Ishikawa (cell line): ENCODE results near the gene FBXO36.

Experiments
- CEBPB ChIP-seq: IDR thresholded peaks from 2 replicates; pipeline ENCODE4 v1.6.1; 2012
- EGR1 ChIP-seq: IDR thresholded peaks from 2 replicates; pipeline ENCODE4 v1.6.1; 2012
- EP300 ChIP-seq: IDR thresholded peaks from 2 replicates; pipeline ENCODE4 v1.6.1; 2012; ENCODE audit warnings: borderline replicate concordance
- FOXM1 ChIP-seq: IDR thresholded peaks from 2 replicates; pipeline ENCODE4 v1.6.1; 2012; ENCODE audit warnings: low read depth, borderline replicate concordance
- NFIC ChIP-seq: IDR thresholded peaks from 2 replicates; pipeline ENCODE4 v1.6.1; 2012
- TAF1 ChIP-seq: IDR thresholded peaks from 2 replicates; pipeline ENCODE4 v1.6.1; 2012; ENCODE audit warnings: low read depth, mild to moderate bottlenecking
- TCF12 ChIP-seq: IDR thresholded peaks from 2 replicates; pipeline ENCODE4 v1.6.1; 2012; ENCODE audit warnings: low read depth
- TEAD4 ChIP-seq: IDR thresholded peaks from 2 replicates; pipeline ENCODE4 v1.6.1; 2012
- YY1 ChIP-seq: IDR thresholded peaks from 2 replicates; pipeline ENCODE4 v1.6.1; 2012; ENCODE audit warnings: low read depth
- ZBTB7A ChIP-seq: IDR thresholded peaks from 2 replicates; pipeline ENCODE4 v1.6.1; 2012; ENCODE audit warnings: low read depth
- TF ChIP-seq, protein P1 (sequence below): IDR thresholded peaks from 2 replicates; pipeline ENCODE4 v1.6.1; 2012
- TF ChIP-seq, protein P2 (sequence below): IDR thresholded peaks from 2 replicates; pipeline ENCODE4 v1.6.1; 2012; ENCODE audit warnings: low read depth, mild to moderate bottlenecking
- TF ChIP-seq, protein P3 (sequence below): IDR thresholded peaks from 2 replicates; pipeline ENCODE4 v1.6.1; 2012

DNA sequence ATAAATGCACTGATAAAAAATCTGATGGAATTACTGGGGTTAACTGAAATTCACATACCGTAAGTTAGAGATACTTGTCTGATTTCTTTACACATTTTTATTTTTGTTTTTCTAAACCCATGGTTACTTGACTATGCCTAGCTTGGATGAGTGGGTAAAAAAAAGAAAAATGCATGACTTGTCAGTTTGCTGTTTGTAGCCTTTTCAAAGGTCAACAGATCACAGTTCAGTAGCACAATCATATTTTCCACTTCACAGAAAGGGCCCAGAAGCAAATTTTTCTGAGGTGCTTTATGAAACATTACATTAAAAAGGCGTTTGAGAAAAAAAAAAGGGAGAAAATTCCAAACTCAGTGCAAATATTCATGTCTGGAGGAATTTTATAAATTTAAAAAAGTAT, 130.0 kb downstream of the FBXO36 start:
- TF ChIP-seq TEAD4, result no peak
- TF ChIP-seq, protein P1, sequence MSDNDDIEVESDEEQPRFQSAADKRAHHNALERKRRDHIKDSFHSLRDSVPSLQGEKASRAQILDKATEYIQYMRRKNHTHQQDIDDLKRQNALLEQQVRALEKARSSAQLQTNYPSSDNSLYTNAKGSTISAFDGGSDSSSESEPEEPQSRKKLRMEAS, result no peak
- no peak for TF ChIP-seq YY1
- TF ChIP-seq, protein P2, sequence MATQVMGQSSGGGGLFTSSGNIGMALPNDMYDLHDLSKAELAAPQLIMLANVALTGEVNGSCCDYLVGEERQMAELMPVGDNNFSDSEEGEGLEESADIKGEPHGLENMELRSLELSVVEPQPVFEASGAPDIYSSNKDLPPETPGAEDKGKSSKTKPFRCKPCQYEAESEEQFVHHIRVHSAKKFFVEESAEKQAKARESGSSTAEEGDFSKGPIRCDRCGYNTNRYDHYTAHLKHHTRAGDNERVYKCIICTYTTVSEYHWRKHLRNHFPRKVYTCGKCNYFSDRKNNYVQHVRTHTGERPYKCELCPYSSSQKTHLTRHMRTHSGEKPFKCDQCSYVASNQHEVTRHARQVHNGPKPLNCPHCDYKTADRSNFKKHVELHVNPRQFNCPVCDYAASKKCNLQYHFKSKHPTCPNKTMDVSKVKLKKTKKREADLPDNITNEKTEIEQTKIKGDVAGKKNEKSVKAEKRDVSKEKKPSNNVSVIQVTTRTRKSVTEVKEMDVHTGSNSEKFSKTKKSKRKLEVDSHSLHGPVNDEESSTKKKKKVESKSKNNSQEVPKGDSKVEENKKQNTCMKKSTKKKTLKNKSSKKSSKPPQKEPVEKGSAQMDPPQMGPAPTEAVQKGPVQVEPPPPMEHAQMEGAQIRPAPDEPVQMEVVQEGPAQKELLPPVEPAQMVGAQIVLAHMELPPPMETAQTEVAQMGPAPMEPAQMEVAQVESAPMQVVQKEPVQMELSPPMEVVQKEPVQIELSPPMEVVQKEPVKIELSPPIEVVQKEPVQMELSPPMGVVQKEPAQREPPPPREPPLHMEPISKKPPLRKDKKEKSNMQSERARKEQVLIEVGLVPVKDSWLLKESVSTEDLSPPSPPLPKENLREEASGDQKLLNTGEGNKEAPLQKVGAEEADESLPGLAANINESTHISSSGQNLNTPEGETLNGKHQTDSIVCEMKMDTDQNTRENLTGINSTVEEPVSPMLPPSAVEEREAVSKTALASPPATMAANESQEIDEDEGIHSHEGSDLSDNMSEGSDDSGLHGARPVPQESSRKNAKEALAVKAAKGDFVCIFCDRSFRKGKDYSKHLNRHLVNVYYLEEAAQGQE, result no peak
- TF ChIP-seq, protein P3, sequence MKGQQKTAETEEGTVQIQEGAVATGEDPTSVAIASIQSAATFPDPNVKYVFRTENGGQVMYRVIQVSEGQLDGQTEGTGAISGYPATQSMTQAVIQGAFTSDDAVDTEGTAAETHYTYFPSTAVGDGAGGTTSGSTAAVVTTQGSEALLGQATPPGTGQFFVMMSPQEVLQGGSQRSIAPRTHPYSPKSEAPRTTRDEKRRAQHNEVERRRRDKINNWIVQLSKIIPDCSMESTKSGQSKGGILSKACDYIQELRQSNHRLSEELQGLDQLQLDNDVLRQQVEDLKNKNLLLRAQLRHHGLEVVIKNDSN, result no peak
- TF ChIP-seq CEBPB, result no peak
- no peak for TF ChIP-seq EP300
- no peak for TF ChIP-seq TAF1
- no peak for TF ChIP-seq TCF12
- no peak for TF ChIP-seq NFIC
- TF ChIP-seq FOXM1, result no peak
- TF ChIP-seq EGR1, result no peak
- no peak for TF ChIP-seq ZBTB7A
